HG03159 (cell line): ENCODE measurements around the gene ZSWIM4.
"Not testable (repeated sequence)": the region's sequence is repeated elsewhere in the genome, so short reads cannot be mapped to it uniquely, and the experiment has no call there.

Experiments used
- ATAC-seq: cut with Tn5 transposase; IDR thresholded peaks from one replicate; pipeline ENCODE4 v1.9.1; 2021; ENCODE audit warnings: mild to moderate bottlenecking, moderate library complexity; ENCODE audit not compliant: unreplicated experiment

Gene ZSWIM4

GRCh38 chr19:13774217-13775191, 20.7 kb upstream of the ZSWIM4 start, which contains the start of gene C19orf53:
C19orf53 (plus strand) TSS chr19:13774456; CDS start chr19:13774478, 22 bp downstream.
- peak; percentile 96 for ATAC-seq

DNA sequence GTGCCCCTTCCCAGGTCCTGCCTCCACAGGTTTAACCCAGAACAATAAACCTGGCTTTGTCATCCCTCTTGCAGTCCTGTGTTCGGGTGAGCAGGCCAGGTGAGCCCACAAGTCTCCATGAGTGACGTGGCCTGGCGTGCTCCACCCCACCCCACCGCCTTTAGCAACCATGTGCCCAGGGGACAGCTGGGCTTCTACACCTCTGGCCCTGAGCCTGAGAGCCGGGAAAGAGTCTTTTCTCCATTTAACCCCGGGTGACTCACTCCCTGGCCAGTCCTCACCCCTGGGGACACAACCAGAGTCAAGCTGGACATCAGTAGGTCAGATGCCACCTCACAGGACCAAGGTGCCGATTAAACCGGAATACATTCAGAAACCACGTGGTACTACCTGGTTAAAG, 16.8 kb upstream of the ZSWIM4 start:
- no peak for ATAC-seq

GRCh38 chr19:13778847-13779246, 16.4 kb upstream of the ZSWIM4 start:
- ATAC-seq, result no peak

DNA sequence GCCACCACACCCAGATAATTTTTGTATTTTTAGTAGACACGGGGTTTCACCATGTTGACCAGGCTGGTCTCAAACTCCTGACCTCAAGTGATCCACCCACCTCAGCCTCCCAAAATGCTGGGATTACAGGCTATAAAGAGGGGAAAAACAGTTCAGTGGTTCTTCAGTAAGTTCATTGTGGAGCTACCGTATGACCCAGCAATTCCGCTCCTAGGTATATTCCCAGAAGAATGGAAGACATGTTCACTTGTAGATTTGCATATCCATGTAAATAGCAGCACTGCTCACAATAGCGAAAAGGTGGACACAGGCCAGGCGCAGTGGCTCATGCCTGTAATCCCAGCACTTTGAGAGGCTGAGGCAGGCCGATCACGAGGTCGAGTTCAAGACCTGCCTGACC, 15.4 kb upstream of the ZSWIM4 start:
- not testable (repeated sequence) for ATAC-seq

- ATAC-seq, result no peak
Measured at GRCh38 chr19:13781547-13781946, 13.7 kb upstream of the ZSWIM4 start.

DNA sequence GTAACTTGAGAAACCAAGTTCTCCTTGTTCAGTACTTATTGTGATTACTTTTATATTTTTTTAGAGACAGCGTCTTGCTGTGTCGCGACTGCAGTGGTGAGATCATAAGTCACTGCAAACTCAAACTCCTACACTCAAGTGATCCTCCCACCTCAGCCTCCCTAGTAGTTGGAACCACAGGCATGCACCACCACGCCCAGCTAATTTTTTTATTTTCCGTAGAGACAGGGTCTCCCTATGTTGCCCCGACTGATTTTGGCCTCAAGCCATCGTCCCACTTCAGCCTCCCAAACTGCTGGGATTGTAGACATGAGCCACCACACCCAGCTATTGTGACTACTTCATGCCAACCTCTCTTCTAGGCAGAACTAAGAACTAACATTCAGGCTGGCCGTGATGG, 12.7 kb upstream of the ZSWIM4 start:
- ATAC-seq, result no peak

DNA sequence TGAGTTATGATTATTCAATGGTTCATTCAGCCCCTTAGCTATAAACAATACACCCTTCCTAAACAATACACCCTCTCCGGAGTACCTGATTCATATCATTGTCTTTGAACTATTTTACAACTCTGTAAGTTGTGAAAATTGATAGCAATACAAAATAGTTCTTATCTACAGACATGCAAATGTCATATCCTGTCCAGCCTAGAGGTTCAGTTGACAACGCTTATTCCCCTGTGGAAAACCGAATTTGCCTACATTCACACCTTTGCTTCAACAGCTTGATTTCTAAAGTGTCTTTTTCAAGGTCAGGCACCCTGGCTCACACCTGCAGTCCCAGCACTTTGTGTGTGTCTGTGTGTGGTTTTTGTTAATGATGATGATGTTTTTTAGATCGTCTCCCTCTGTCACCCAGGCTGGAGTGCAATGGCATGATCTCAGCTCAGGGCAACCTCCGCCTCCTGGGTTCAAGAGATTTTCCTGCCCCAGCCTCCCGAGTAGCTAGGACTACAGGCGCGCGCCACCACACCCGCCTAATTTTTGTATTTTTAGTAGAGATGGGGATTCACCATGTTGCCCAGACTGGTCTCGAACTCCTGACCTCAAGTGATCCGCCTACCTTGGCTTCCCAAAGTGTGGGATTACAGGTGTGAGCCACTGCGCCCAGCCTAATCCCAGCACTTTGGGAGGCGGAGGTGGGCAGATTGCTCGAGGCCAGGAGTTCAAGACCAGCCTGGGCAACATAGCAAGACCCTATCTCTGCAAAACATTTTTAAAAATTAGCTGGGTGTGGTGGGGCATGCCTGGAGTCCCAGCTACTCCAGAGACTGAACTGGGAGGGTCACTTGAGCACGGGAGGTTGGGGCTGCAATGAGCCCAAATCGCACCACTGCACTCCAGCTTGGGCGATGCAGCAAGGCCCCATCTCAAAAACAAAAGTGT, 11.4 kb upstream of the ZSWIM4 start:
- ATAC-seq, result no peak

DNA sequence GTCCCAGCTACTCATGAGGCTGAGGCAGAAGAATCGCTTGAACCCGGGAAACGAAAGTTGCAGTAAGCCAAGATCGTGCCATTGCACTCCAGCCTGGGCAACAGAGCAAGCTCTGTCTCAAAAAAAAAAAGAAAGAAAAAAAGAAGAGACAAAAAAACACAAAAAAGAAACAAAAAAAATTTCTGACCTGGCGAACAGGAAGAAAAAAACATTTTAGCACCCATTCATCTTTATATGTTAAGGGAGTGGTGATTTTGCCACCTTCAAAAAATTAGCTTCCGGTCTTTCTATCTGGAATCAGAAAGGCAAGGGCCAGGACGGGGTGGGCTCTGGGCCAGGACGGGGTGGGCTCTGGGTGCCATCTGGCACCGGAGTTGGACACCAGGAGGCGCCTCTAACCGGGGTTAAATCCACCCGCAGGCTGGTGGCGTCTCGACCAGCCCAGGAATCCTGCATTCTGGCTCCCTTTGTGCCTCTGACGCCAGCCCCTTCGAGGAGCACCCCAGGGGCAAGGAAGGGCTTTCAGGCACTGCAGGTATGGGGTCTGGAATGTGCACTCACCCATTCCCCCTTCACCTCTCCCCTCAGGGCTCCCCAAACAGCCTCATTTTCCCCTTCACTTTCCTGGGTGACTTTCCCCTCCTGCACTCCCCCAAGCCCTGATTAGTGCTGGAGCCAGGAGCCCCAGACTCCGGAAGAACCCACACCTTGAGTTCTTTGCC, 10.4 kb upstream of the ZSWIM4 start:
- no peak for ATAC-seq

DNA sequence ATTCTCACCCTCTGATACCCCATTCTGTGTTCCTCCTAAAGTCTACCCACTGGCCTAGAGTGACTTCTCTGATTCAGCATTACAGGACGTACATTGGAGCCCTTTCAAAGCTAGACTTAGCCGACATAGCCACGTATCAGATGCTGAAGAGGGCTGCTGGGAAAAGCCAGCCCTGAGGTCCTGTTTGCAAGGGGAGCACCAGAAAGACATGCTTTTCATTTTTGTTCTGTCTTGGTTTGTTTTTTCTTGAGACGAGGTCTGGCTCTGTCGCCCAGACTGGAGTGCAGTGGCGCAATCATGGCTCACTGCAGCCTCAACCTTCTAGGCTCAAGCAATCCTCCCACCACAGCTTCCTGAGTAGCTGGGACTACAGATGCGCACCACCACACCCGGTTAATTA, 6.3 kb upstream of the ZSWIM4 start:
- ATAC-seq, result no peak

- ATAC-seq, result no peak
Measured at GRCh38 chr19:13790354-13790753, 4.9 kb upstream of the ZSWIM4 start.

DNA sequence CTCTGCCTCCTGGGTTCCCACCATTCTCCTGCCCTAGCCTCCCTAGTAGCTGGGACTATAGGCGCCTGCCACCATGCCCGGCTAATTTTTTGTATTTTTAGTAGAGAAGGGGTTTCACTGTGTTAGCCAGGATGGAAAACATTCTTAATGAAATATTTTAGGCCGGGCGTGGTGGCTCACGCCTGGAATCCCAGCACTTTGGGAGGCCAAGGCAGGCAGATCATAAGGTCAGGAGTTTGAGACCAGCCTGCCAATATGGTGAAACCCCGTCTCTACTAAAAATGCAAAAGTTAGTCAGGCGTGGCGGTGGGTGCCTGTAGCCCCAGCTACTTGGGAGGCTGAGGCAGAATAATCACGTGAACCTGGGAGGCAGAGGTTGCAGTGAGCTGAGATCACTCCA, 1.9 kb upstream of the ZSWIM4 start:
- ATAC-seq, result not testable (repeated sequence)

GRCh38 chr19:13794398-13794756, 866 bp upstream of the ZSWIM4 start:
- no peak for ATAC-seq

DNA sequence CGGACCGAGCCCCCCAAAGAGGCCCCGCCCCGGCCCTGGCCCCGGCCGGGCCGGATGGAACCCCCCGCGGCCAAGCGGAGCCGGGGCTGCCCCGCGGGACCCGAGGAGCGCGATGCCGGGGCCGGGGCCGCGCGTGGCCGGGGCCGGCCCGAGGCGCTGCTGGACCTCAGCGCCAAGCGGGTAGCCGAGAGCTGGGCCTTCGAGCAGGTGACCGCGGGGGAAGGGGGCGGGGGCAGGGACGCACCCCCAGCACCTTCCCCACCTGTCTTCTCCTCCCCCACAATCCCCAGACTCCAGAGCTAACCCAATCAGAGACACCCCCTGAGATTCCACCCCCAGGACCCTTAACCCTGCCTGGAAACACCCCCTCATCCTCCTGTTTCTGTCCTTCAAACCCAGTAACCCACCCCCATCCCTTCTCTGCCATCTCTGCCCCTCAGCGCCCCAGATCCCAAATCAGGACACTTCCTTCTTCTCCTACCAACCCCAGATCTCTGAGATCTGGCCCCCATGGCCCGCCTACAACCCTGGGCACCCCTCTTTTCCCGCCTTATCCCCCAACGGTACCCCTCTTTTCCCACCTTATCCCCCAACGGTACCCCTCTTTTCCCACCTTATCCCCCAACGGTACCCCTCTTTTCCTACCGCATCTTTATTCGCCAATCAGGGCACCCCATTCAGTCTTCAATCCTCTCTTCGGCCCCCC, 505 bp downstream of the ZSWIM4 start:
- ATAC-seq, result peak; percentile 37

DNA sequence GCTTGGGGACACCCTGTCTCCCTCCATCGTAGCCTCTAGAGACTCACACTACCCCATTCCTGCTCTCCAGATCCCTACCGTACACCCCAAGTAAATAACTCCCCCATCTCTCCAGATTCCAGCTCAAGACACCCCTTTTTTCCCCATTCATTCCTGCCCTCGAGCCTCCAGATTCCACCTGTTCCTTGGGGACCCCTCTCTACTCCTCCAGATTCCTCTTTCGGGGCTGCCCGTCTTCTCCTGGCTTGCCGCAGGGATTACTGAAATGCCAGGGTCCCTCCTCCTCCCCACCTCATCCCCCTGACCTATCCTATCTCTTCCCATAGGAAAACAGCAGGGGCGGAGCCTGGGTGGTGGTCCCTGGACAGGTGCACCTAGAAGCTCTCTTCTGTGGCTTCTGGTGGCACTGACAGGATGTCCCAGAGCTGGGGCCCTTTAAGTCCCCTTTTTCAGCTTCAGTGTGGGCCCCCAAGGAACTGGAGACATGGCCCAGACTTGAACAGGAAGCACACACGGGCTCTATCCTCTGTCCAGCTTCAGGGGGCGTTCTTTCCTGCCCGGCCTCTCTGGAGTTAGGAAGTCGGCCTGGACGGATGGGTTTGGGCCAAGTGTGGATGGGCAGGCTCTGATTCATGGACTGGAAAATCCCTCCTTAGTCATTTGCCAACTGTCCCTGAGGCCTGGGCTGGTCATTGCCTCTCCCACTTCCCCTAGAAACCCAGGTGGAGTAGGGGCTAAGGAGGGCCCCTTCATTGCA, 1.2 kb downstream of the ZSWIM4 start:
- no peak for ATAC-seq

GRCh38 chr19:13797058-13797440, 1.8 kb downstream of the ZSWIM4 start:
- ATAC-seq, result no peak

- ATAC-seq, result no peak
Measured at GRCh38 chr19:13797870-13798269, 2.6 kb downstream of the ZSWIM4 start.

DNA sequence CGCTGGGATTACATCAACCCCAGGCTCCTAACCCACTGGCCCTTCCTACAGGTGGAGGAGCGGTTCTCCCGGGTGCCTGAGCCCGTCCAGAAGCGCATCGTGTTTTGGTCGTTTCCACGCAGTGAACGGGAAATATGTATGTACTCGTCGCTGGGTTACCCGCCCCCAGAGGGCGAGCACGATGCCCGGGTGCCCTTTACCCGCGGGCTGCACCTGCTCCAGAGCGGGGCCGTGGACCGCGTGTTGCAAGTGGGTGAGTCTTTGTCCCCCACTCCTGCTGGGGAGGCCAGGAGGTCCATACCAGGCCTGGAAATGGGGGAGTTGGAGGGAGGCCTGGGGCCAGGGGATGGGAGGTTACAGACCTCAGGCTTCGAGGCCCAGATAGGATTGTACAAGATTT, 4.4 kb downstream of the ZSWIM4 start:
- no peak for ATAC-seq

DNA sequence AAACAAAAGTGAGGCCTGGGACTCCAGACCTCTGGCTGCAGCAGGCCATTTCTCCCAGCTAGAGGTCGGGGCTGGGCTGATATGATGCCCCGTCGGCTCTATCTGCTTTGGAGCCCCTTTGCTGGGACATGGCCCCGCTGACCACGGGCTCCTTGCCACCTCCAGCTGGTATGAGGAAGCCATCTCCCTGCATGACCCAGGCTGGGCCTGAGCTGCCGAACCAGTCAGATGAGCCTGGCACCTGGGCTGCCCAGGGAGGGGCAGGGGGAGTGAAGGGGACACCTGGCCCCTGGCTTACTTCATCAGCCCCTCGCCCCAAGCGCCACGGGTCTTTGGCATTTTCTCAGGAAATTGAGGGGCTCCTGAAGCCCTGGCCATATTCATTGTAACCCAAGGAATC, 7.8 kb downstream of the ZSWIM4 start:
- ATAC-seq, result no peak

GRCh38 chr19:13804830-13805683, 9.8 kb downstream of the ZSWIM4 start:
- ATAC-seq, result no peak
